Inflammatory macrophage treated with lipopolysaccharide for 1 hour (primary cell): Measurements from ENCODE around the gene CCNJL.
A peak's percentile ranks its signal among the peaks of the same experiment; 100 is the strongest.

ENCODE experiments used
- DNase-seq, 2 donors: peaks; one replicate each; pipeline ENCODE4 v3.0.0-alpha.2; 2020 to 2022

The CCNJL gene

DNA sequence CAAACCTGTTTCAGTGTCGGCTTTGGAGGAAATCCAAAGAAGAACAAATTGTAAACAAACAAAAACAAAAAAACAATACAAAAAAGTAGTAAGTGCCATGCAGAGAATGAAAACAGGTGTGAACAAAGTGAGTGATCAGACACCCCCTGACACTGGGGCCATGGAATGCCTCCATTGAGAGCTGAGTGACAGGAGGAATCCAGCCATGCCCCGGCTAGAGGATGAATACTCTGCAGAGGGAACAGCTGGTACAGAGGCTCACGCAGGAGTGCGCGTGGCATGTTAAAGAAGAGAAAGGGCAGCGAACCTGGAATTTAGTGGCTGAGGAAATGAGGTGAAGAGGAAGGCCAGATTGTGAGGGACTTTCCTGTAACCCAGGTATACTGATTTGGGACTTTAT is 15.5 kb upstream of the CCNJL start:
- no peak for DNase-seq

- no peak for DNase-seq
These were observed 14.6 kb upstream of the CCNJL start for GRCh38 chr5:160326981-160327380.

DNA sequence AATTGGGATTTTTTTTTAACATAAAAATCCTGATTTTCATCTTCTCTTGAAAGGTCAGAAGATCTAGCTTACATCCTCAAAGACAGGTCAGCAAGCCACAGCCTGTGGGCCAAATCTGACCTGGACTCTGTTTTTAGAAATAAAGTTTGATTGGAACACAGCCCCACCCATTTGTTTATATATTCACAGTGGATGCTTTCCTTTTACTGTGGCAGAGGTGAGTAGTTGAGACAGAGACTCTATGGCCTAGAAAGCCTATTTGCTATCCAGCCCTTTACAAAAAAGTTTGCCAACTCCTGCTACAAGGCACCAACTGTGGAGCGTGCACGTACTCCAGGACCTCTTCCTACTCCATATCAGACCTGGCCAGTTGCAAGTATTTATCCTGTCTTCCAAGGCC is 13.4 kb upstream of the CCNJL start:
- no peak for DNase-seq

DNA sequence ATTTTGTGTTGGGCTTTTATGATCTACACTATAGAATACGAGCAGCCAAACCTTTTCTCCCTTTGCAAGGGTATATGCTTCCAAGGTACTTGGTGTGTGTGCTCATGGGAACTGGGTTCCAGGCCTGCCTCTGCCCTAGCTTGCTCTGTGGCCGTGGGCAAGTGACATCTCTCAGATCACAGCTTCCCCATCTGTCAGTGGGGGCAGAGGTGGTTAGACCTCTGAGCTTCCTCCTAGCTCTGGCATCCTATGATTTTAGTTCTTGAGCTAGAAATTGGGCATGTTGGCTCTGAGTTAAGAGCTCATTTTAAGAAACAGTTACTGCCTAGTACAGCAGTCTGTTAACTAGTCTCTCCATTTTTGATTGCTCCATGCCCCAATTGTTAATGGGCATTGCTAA is 12.5 kb upstream of the CCNJL start:
- DNase-seq = peak; percentile 34 to 37

GRCh38 chr5:160318409-160318808 is 6.0 kb upstream of the CCNJL start:
- peak; percentile 87 to 92 for DNase-seq

DNA sequence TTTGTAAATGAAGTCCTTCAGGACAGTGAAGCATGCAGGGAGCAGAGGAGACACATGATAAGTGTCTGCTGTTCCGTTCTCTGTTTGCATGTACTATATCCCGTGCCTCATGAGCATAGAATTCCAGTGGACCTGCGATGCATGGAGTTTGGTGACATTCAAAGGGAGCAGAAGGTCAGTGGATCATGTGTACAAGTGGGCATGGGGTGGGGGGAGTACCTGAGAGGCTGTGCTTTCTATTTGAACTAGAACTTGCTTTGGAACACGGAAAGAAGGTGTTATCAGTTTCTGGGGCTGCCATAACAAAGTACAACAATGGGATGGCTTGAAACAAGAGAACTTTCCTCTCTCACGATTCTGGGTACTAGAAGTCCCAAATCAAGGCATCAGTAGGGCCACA is 5.1 kb upstream of the CCNJL start:
- DNase-seq = no peak

GRCh38 chr5:160315968-160316367 is 3.6 kb upstream of the CCNJL start:
- no peak for DNase-seq

DNA sequence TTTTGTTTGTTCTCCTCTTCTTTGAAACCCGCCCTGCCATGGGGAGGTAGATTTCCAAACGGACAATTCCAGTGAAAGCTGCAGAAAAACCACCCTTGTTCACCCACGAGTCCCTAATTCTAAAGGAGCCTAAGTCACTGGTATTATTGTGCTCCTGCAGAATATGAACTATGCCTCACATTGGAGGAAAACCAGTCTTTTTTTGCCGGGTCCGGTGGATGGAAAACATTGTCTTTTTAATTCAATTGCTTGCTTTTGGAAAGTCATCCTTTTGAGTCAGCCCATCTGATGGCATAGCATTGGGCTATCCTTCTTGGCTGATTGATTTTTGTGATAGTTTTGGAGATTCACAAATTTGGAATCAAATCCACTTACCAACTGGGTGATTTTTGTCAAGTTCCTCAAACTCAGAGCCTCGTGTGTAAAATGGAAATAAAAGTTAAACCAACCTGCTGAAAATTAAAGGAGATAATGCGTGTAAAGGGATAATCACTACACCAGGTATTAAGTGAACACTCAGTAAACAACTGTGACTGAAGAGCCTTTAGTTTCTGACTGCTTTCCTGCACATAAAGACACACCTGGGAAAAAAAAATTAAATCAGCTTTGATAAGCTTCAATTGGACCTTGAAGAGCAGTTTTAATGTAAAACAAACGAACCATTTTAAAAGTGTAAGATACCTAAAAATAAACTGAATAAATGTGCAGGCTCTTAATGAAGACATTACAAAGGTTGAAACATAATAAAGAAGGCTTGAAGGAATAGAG is 780 bp upstream of the CCNJL start:
- DNase-seq = no peak

GRCh38 chr5:160311491-160312133 is 752 bp downstream of the CCNJL start:
- no peak for DNase-seq

DNA sequence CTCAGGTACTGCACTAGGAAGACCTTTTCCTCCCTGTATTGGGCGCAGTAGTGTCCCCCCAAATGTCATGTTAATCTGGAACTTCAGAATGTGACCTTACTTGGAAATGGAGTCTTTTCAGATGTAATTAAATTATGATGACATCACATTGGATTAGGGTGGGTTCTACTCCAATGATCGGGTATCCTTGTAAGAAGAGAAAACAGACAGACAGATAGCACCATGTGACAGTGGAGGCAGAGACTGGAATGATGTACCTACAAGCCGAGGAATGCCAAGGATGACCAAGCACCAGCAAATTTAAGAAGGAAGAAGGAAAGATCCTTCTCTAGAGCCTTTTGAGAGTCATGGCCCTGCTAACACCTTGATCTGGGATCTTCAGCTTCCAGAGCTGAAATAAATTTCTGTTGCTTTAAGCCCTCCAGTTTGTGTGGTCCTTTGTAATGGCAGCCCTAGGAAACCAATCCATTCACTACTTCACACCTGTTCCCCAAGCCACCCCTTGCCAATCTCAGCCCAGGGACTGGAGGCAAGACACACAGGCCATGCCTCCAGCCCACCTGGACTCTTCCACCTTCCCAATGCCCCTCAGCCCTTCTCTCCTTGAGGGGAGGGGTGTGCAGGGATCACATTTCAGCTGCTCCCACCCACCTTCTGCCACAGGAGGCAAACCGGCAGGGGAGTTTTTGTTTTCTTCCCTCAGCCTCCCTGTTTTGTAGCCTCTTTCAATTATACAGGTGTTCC is 1.6 kb downstream of the CCNJL start:
- DNase-seq = no peak

DNA sequence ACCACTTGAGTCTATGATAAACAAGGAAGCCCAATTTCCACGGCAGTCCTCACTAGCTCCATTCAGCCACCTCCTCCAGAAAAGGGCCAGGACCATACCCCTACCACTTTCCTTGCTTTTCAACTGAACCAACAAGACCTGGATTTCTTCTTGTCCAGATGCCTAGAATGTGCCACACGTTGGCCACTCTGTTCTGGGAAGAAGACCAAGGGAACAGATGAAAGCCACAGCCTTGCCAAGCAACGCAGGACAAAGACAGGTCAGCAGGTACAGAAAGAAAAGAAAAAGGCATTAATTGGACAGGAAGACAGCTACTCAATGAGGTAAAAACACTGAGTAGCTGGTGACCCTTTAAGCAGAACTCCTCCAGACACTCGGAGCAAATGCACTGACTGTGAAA is 2.2 kb downstream of the CCNJL start:
- DNase-seq = no peak

DNA sequence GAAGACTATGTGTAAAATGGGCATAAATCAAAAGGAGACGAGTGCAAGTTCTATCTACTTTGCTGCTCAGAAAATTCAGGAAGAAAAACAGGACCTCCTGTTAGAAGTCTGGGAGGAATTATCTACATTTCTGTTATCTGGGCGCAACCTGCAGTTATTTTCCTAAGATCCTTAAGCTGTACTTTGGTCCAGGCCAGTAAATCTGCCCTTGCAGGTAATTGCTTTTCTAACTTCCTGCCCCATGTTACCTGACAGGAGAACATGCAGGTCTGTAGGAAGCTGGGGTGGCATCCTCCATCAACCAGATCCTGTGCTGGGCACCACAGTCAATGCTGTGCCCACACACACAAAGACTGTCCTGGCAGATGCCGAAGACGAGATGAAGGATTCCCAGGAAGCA is 5.7 kb downstream of the CCNJL start:
- no peak for DNase-seq

DNA sequence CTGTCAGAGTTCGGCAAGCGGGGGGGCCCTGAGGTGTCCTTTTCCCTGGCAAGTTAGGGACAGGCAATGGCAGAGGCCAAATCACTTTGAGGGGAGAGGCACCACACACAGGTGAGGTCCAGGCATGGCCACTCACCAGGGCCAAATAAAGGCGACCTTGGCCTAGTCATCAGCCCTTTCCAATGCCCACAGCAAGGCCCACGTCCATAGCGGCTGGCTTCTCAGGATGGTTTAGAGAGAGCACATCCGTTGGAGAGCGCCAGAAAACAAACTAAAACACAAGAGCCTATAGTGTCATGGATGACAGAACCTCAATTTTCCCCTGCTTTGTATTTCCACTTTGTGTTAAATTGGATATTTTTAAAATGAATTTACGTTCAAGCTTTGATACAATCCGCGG is 7.0 kb downstream of the CCNJL start:
- DNase-seq = no peak

DNA sequence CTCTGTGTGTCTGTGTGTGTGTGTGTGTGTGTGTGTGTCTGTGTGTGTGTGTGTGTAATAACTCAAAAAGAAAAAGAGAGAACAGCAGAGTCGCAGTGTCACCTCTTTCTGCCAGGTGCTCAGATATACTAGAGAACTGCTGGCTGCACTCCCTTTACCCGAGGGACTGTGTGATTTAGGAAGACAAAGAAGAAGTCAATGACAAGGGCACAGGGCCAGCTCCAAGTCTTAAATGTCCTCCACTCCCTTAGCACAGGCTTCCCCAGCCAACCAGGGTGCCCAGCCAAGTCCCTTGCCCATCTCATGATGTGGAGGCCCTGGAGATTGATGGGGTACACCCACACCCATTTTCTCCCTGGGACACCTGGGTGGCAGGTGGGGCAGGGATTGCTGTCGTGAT is 8.7 kb downstream of the CCNJL start:
- no peak for DNase-seq

- no peak for DNase-seq
These were observed 14.2 kb downstream of the CCNJL start for GRCh38 chr5:160298189-160298588.

- no peak for DNase-seq
These were observed 14.6 kb downstream of the CCNJL start for GRCh38 chr5:160297776-160298175.

GRCh38 chr5:160297004-160297403 is 15.4 kb downstream of the CCNJL start:
- DNase-seq = no peak

DNA sequence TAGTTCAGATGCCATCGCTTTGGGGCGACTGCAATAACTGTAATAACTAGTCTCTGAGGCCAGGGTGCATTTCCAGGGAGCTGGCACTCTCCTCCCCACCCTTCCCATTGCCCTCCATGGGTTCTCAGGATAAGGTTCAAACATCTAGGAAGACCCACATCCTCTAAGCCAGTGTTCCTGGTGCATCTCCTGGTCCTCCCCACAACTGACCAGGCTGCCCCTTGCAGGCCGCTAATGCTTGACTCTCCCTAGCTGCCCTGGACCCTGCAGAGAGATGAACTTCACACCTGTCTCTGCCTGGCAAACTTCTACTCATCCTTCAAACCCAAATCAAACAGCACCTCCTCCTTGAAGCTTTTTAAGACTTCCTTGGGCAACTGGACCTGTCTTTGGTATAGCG is 15.9 kb downstream of the CCNJL start:
- DNase-seq = no peak

GRCh38 chr5:160293901-160294561 is 18.3 kb downstream of the CCNJL start:
- no peak for DNase-seq

DNA sequence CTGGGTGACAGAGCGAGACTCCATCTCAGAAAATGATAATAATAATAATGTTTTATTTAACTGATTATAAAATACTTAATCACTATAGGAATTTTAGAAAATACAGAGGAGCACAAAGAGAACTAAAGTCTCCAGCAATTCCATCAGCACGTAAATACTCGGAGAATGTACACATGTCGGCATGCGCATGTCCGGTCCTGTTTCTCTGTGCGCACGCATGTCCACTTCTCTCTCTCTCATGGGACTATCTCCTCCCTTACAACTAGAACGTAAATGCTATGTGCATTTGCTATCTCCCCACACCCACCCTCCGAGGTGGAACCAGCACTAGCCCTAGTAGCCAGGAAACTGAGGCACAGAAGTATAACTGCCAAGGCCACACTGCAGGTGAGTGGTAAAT is 19.0 kb downstream of the CCNJL start:
- DNase-seq = no peak

DNA sequence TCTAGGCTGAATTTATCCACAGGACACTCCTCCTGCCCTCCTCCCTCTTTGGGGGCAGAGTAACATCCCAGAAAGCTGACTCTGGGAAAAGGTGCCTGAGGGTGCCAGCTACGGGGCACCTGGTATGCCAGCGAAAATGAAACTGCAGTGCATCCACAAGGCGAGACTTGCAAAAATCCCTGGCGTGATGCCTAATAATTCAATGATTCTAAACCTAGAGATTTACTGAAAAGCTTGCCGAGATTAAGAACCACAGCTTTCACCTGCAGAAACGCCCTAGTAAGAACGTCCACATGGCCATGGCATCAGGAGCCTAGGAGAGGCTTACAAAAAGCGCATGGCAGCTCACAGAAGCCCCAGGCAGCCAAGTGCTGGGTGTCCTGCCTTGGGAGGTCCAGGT is 20.9 kb downstream of the CCNJL start:
- DNase-seq = no peak

- DNase-seq = no peak
These were observed 21.6 kb downstream of the CCNJL start for GRCh38 chr5:160290751-160291150.

- DNase-seq = no peak
These were observed 22.6 kb downstream of the CCNJL start for GRCh38 chr5:160289721-160290120.

- peak in 1 of 2 donors; percentile 12 for DNase-seq
These were observed 23.1 kb downstream of the CCNJL start for GRCh38 chr5:160289356-160289651.
